VCaP (cell line): ENCODE measurements around the gene FAM78A.

ENCODE experiments used
- H3K27ac ChIP-seq: fragments of 450-650 bp; 2 replicates; pipeline ENCODE4 v1.5.1; 2017
- TF ChIP-seq, protein P1 (sequence below): fragments of 450-650 bp; conservative IDR thresholded peaks from 2 replicates; pipeline ENCODE4 v1.5.1; 2017; ENCODE audit warnings: mild to moderate bottlenecking, moderate library complexity

The FAM78A gene, protein sequence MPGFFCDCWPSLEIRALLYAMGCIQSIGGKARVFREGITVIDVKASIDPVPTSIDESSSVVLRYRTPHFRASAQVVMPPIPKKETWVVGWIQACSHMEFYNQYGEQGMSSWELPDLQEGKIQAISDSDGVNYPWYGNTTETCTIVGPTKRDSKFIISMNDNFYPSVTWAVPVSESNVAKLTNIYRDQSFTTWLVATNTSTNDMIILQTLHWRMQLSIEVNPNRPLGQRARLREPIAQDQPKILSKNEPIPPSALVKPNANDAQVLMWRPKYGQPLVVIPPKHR

DNA sequence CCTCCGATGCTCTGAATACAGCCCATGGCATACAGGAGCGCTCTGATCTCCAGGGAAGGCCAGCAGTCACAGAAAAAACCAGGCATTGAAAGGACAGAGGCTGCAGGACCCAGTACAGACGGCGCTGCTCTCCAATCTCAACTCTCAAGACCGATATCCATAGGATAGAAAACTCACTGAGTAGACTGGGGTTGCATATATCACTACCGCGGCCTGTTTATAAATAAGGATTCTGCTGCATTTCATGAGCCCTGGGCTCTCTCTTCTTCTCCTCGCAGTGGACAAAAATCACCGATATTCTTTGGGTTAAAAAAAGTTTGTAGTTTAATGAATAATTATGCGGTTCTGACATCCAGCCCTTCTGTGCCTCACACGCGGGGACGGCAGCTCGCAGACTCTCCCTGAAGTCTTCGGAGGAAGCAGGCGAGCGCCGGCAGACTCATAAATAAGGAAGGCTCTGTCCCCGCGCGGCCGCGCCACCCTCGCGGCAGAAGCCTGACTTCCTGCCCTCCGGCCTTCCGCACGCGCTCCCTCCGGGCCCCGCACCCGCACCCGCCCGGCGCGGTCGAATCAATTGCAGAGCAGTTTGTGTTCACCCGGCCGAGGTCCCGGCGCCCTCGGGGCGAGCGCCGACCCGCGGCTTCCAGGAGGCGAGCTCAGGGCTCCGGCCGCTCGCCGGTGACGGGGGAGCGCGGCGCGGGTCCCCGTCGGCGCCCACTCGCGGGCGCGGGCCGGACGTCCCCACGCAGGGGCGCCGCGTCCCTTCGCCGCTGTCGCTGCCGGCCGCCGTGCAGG is at the start of gene FAM78A:
FAM78A (minus strand) TSS at position 417 of the 795 bp plus-strand sequence; CDS start at position 86, 331 bp downstream.
- peak within 1 kb of the TSS; percentile 58; the same call in 1 of the 2 replicates for H3K27ac ChIP-seq

DNA sequence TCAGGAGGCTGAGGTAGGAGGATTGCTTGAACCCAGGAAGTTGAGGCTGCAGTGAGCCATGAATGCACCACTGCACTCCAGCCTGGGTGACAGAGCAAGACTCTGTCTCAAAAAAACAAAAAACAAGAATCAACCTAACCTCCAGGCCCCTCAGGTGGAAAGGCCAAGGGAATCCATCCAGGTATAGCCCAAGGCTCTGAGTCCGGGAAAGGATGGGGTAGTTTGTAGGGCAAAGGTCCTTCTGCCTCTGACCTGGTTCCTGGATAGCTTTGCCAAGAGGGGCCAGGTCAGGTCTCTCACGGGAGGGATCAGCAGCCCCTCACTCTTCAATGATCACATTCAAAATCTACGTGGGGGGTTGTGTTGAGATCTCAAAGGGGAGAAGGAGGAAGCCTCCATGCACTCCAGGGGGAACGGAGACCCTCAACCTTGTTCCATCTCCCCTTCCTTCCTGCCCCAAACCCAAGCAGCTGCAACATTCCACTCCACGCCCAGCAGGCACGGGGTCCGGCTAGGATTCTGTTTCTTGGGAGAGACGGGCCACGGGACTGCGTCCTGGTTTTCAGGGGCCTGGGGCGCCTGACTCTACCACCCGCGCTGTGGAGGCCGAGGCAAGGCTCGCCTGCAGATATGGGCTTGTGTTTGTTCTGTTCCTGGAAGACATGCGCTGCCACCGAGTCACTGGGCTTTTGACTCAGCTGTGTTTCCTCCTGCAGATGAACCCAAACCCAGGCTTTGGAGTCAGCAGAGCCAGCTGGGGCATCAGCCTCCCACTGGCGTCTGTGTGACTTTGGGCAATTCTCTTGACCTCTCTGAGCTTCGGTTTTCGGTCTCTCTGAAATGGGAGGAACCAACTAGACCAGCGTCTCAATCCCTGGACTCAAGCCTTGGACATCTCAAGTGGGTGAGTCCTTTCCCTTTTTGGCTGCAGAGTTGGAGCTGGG is 48.7 kb upstream of the FAM78A start:
- H3K27ac ChIP-seq, result no peak overlapping the region
- TF ChIP-seq, protein P1, sequence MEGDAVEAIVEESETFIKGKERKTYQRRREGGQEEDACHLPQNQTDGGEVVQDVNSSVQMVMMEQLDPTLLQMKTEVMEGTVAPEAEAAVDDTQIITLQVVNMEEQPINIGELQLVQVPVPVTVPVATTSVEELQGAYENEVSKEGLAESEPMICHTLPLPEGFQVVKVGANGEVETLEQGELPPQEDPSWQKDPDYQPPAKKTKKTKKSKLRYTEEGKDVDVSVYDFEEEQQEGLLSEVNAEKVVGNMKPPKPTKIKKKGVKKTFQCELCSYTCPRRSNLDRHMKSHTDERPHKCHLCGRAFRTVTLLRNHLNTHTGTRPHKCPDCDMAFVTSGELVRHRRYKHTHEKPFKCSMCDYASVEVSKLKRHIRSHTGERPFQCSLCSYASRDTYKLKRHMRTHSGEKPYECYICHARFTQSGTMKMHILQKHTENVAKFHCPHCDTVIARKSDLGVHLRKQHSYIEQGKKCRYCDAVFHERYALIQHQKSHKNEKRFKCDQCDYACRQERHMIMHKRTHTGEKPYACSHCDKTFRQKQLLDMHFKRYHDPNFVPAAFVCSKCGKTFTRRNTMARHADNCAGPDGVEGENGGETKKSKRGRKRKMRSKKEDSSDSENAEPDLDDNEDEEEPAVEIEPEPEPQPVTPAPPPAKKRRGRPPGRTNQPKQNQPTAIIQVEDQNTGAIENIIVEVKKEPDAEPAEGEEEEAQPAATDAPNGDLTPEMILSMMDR, result no peak

More for the DNA sequence above, at the start of gene FAM78A:
- TF ChIP-seq, protein P1, result peak; percentile 42

DNA sequence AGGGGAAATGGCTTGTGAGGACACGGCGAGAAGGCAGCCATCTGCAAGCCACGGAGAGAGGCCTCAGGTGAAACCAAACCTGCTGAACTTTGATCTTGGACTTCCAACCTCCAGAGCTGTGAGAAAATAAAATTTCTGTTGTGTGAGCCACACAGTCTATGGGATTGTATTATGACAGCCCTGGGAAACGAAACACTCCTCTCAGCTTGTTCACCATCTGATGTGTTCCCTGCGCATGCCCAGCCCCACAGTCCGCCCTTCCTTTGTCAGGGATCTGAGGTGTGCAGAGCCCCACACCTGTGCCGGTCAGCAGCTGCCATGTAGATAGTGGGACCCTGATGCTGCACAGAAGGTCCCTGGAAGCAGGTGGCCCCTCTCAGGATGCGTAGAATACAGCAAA is 47.3 kb upstream of the FAM78A start:
- no peak overlapping the region for H3K27ac ChIP-seq
- TF ChIP-seq, protein P1, result no peak

DNA sequence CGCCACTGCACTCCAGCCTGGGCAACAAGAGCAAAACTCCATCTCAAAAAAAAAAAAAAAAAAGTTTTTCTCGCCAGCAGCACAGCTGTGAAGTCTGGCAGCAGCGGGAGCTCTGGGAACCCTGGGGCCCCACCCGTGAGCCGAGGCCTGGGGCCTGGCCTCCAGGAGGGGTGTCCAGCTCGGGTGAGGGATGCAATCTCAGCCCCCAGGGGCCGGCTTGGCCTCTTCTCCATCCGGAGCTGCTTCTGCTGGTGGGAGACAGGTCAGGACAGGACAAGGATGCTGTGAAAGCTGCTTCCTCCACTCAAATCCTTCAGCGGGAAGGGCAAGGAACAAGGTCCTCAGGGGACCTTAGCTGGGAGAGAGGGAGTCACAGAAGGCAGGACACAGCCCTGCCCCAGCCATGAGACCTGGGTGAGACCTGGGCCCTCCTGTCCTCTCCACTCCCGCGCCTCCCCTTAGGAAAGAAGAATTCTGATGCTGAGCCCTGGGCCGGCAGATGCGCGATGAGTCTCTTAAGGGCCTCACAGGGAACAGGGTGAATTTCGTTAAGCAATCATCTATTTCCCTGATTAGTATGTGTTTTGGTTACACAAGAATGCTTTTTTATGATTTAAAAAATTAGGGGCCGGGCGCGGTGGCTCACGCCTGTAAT is 43.8 kb upstream of the FAM78A start:
- TF ChIP-seq, protein P1, result no peak
- H3K27ac ChIP-seq, result no peak overlapping the region

DNA sequence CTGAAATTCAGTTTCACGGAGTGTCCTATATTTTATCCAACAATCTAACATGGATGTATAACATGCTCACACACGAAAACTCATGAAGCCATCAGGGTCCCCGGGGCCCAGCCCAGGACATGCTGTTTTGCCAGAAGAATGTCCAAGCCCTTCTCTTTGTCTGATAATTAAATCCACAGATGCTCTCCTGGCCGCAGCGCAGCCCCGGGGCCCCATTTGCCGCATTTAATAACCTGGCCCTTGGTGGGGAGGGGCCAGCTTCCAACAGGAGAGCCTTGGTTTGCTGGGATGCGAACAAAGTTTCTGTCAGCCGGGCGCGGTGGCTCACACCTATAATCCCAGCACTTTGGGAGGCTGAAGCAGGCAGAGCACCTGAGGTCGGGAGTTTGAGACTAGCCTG is 43.2 kb upstream of the FAM78A start:
- H3K27ac ChIP-seq, result no peak overlapping the region
- TF ChIP-seq, protein P1, result no peak

DNA sequence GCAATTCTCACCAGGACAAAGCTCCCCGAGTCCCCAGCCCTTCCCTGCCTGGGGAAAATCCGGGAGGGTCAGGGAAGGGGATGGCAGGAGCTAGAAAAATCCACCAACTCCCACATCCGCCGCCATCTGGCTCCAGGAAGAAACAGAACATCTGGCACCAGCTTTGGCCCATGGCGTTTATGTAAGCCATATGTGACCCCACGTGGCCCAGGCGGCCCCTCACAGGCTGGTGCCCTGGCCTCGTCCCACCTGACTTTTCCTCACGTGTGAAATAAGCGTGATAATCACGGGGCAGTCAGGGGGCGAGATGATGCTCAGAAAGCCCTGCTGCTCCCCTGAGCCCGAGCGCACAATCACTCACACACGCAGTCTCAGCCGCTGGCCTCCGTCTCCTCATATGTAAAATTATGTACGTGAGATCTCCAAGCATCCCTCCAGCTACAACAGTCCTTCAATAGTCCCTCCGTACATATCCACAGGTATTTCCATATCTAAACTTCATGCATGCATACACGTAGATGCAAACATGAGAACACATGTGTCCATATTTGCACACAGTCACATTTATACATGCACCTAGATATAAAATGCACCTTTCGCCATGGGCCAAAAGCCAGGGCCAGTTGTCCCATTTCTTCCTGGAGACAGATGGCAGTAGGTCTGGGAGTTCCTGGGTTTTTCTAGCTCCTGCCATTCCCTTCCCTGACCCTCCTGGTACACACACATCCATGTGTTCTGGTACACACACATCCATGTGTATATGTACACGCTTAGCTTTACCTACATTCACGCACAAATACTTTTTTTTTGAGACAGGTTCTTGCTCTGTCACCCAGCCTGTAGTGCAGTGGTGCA is 42.1 kb upstream of the FAM78A start:
- TF ChIP-seq, protein P1, result no peak
- H3K27ac ChIP-seq, result no peak overlapping the region
